GM12865 (cell line): ENCODE measurements around the gene ST6GALNAC3.

Source experiments
- DNase-seq: peaks from one replicate; pipeline ENCODE4 v3.0.0; 2010; ENCODE audit warnings: low read depth
- H3K4me3 ChIP-seq: 2 replicates; pipeline ENCODE4 v1.5.1; 2011; ENCODE audit warnings: mild to moderate bottlenecking, low read depth, low read length, control low read depth
- TF ChIP-seq, protein P1 (sequence below): IDR thresholded peaks from 2 replicates; pipeline ENCODE4 v1.5.1; 2011; ENCODE audit warnings: low read length, control low read depth, low read depth, inconsistent platforms; ENCODE audit not compliant: insufficient read depth; ENCODE audit errors: missing control alignments

Gene ST6GALNAC3

GRCh38 chr1:76291737-76292136 is 217.2 kb downstream of the ST6GALNAC3 start:
- TF ChIP-seq, protein P1, sequence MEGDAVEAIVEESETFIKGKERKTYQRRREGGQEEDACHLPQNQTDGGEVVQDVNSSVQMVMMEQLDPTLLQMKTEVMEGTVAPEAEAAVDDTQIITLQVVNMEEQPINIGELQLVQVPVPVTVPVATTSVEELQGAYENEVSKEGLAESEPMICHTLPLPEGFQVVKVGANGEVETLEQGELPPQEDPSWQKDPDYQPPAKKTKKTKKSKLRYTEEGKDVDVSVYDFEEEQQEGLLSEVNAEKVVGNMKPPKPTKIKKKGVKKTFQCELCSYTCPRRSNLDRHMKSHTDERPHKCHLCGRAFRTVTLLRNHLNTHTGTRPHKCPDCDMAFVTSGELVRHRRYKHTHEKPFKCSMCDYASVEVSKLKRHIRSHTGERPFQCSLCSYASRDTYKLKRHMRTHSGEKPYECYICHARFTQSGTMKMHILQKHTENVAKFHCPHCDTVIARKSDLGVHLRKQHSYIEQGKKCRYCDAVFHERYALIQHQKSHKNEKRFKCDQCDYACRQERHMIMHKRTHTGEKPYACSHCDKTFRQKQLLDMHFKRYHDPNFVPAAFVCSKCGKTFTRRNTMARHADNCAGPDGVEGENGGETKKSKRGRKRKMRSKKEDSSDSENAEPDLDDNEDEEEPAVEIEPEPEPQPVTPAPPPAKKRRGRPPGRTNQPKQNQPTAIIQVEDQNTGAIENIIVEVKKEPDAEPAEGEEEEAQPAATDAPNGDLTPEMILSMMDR = no peak
- no peak for DNase-seq
- H3K4me3 ChIP-seq = no peak overlapping the region

DNA sequence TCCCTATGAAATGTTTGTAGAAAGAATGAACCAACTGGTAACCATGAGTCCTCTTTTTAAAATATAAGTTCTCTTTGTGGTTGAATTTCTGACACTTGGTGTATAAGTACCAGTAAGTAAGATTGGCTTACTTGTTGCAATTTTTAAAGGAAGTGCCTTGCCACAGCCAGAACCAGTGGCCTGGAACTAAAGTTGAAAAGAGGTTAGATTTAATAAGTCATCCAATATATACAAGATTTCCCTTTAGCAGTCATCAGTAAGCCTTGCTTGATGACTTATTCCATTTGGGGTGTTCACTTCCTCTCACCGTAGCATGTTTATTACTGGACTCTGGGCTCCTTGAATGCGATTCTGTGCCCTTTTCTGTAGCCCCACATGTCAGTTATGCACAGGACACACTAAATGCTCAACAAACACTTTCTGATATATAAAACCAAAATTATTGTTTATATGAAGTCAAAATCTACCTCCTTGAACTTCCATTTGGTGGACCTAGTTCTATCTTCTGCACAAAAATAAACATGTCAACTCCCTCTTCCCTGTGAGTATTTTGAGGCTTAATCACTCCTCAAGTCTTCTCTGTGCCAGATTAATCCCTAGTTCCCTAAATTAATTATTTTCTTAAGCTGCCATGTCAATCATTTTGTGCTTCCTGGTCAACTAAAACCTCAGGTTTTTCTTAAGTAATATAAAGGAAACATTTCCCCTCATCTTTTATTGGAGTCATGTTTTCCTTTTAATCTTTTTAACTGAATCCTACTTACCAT is 218.1 kb downstream of the ST6GALNAC3 start:
- H3K4me3 ChIP-seq = no peak overlapping the region
- DNase-seq = no peak
- TF ChIP-seq, protein P1 = no peak

- no peak overlapping the region for H3K4me3 ChIP-seq
- DNase-seq = no peak
- TF ChIP-seq, protein P1 = no peak
Measured at GRCh38 chr1:76293831-76294230, 219.3 kb downstream of the ST6GALNAC3 start.

GRCh38 chr1:76294482-76295194 is 220.1 kb downstream of the ST6GALNAC3 start:
- no peak overlapping the region for H3K4me3 ChIP-seq
- TF ChIP-seq, protein P1 = no peak
- DNase-seq = peak; percentile 67

GRCh38 chr1:76298399-76298798 is 223.9 kb downstream of the ST6GALNAC3 start:
- no peak for DNase-seq
- H3K4me3 ChIP-seq = no peak overlapping the region
- TF ChIP-seq, protein P1 = no peak

GRCh38 chr1:76299036-76299435 is 224.5 kb downstream of the ST6GALNAC3 start:
- no peak for DNase-seq
- TF ChIP-seq, protein P1 = no peak
- H3K4me3 ChIP-seq = no peak overlapping the region
